KOPT-K1 (cell line): ENCODE data around the gene ZKSCAN8.

ENCODE experiments used
- H3K27ac ChIP-seq: fragments of 200-600 bp; sonication (generic); 2 replicates; pipeline ENCODE4 v1.5.1; 2016; ENCODE audit warnings: antibody characterized with exemption, mild to moderate bottlenecking, low read depth, low read length; ENCODE audit not compliant: poor library complexity, severe bottlenecking
- H3K36me3 ChIP-seq: fragments of 200-600 bp; sonication (generic); 2 replicates; pipeline ENCODE4 v1.5.1; 2017; ENCODE audit warnings: antibody characterized with exemption, mild to moderate bottlenecking, low read length, moderate library complexity; ENCODE audit not compliant: insufficient read depth
- H3K9me3 ChIP-seq: fragments of 200-600 bp; sonication (generic); 2 replicates; pipeline ENCODE4 v1.5.1; 2017; ENCODE audit warnings: antibody characterized with exemption, low read length, mild to moderate bottlenecking; ENCODE audit not compliant: insufficient read depth, poor library complexity, severe bottlenecking

Gene ZKSCAN8

DNA sequence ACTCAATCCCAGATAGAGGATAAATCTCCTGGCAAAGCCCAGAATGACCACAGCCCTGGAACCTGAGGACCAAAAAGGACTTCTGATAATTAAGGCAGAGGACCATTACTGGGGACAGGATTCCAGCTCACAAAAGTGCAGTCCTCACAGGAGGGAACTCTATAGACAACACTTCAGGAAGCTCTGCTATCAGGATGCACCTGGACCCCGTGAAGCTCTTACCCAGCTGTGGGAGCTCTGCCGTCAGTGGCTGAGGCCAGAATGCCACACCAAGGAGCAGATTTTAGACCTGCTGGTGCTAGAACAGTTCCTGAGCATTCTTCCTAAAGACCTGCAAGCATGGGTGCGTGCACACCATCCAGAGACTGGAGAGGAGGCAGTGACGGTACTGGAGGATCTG is 16.3 kb upstream of the ZKSCAN8 start:
- Histone ChIP-seq H3K9me3 (no peaks in the 10 kb centered on the region), H3K36me3 (peaks cover 92% of the 10 kb centered on the region), H3K27ac (no peak overlapping the region)

- Histone ChIP-seq H3K36me3 (peaks cover 47% of the 10 kb centered on the region), H3K27ac (no peak overlapping the region), H3K9me3 (no peaks in the 10 kb centered on the region)
Observed at GRCh38 chr6:28134015-28134414, 7.7 kb upstream of the ZKSCAN8 start.

DNA sequence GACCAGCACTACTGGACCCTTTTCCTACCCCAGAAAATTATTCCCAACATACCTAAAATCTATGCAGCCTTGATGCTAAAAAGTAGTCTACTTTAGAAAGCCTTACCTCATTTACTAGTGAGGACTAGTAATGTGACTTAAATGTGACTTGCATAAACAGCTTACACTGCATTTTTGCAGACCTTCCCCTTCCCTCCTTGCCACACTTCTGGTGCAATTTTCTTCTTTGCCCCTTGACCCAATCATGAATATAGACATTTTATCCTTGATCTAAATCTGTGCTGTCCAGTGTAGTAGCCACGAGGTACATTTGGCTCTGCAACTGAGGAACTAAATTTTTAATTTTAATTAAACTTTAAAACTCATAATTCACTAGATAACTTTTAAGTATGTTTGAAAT is 7.0 kb upstream of the ZKSCAN8 start:
- H3K27ac ChIP-seq, result no peak overlapping the region
- peaks cover 43% of the 10 kb centered on the region for H3K36me3 ChIP-seq
- no peaks in the 10 kb centered on the region for H3K9me3 ChIP-seq

GRCh38 chr6:28135393-28135792 is 6.3 kb upstream of the ZKSCAN8 start:
- Histone ChIP-seq H3K36me3 (peaks cover 36% of the 10 kb centered on the region), H3K27ac (peak overlapping the region; percentile 87), H3K9me3 (no peaks in the 10 kb centered on the region)

DNA sequence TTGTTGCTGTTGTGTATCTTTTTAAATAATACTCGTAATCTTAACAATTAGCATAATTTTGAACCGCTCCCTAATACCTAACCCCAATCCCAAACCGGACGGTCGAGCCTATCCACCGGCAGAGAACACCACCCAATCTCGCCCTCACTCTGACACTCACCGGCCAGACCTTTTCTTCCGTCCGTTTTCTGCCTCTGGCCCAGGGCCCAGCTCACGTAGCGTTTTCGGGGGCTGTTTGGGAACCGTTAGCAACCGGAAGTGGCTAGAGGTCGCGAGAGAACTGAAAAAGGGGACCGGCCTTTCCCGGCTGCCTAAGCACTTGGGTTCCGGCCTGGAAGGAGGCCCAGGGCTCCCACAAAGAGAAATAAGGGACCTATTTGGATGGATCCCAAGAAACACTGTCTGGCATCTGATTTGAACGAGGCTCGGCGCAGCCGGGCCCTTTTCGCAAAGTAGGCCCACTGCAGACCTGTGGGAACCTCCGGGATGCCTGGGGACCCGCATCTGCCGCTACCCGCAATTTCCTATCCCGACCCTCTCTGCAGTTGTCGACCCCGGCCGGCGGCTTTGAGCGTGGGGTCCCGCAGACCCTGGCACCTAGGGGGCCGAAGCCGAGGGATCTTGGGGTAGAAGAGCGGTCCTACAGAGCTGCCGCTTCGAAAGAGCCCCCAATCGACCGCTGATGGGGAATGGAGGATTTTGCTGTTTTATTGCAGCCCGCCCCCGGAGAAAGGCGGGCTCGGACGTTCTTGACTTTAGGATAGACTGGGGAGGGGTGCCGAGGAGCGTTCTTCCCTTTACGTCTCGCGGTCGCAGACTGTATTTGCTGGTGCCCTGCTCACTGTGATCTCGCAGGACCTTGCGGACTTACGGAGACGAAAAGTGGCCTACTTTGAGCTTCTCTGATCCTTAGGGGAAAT is 4.8 kb upstream of the ZKSCAN8 start:
- peak overlapping the region; percentile 87 for H3K27ac ChIP-seq
- peaks cover 27% of the 10 kb centered on the region for H3K36me3 ChIP-seq
- no peaks in the 10 kb centered on the region for H3K9me3 ChIP-seq

GRCh38 chr6:28137505-28137981 is 4.1 kb upstream of the ZKSCAN8 start:
- peaks cover 23% of the 10 kb centered on the region for H3K36me3 ChIP-seq
- peak overlapping the region; percentile 87 for H3K27ac ChIP-seq
- no peaks in the 10 kb centered on the region for H3K9me3 ChIP-seq

GRCh38 chr6:28139860-28140543 is 1.7 kb upstream of the ZKSCAN8 start:
- Histone ChIP-seq H3K36me3 (peaks cover 12% of the 10 kb centered on the region), H3K9me3 (no peaks in the 10 kb centered on the region), H3K27ac (peak overlapping the region; percentile 56)

DNA sequence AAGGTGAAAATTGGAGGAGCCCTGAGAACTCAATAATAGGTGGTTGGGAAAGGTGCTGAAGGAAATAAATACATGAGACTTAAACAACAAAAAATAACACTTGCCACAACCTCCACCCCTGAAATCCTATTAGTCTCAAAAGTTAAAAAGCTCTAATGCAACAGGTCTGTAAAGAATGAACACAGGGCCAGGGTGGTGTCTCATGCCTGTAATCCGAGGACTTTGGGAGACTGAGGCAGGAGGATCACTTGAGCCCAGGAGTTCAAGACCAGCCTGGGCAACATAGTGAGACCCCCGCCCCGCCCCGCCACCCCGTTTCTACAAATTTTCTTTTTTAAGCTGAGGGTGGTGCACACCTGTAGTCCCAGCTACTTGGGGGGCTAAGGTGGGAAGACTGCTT is 1.1 kb upstream of the ZKSCAN8 start:
- peaks cover 17% of the 10 kb centered on the region for H3K36me3 ChIP-seq
- H3K27ac ChIP-seq, result peak overlapping the region; percentile 56

GRCh38 chr6:28142446-28142845 is 763 bp downstream of the ZKSCAN8 start:
- Histone ChIP-seq H3K36me3 (peaks cover 26% of the 10 kb centered on the region), H3K9me3 (no peaks in the 10 kb centered on the region), H3K27ac (peak overlapping the region; percentile 74)

More for the DNA sequence above, 1.1 kb upstream of the ZKSCAN8 start:
- no peaks in the 10 kb centered on the region for H3K9me3 ChIP-seq

- Histone ChIP-seq H3K27ac (no peak overlapping the region), H3K9me3 (no peaks in the 10 kb centered on the region), H3K36me3 (peaks cover 52% of the 10 kb centered on the region)
Observed at GRCh38 chr6:28145231-28145630, 3.5 kb downstream of the ZKSCAN8 start.

DNA sequence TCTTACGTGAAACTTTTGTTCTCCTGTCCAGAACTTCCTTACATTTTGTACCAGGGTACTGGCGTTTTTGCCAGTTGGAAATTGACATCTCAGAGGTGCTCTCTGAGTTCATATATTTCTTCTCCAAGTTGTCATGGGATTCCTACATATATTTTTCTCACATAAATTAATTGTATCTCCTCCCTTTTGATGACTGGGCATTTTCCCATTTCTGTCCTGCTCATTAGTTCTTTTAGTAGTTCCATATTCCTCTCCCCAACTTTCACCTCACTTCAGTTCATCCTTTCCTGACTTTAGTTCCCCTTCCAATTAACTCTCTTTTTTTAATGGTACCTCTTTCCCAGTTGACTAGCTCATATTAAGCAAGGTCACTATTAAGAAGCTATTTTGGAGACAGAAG is 10.8 kb downstream of the ZKSCAN8 start:
- H3K36me3 ChIP-seq, result peaks cover 98% of the 10 kb centered on the region
- H3K9me3 ChIP-seq, result peaks cover 18% of the 10 kb centered on the region
- H3K27ac ChIP-seq, result no peak overlapping the region

GRCh38 chr6:28153546-28153945 is 11.9 kb downstream of the ZKSCAN8 start:
- Histone ChIP-seq H3K27ac (no peak overlapping the region), H3K9me3 (peaks cover 18% of the 10 kb centered on the region), H3K36me3 (peaks cover 95% of the 10 kb centered on the region)

DNA sequence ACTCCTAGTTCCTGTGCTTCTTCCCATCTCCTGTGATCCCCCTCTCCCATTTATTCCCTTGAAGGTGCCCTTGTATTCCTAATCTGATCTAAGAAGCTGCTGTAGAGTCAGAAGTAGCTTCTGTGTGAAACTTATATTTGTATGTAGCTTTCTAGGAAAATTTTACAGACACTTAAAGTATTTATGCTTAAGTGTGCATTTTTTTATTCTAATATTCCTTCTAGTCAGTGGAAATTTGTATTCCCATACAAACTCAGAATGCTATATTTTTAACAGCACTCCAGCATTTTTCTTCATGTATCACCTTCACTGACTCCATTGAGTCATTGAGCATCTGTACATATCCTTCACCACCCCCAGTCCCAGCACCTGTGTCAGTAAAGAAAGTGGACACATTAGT is 12.7 kb downstream of the ZKSCAN8 start:
- Histone ChIP-seq H3K36me3 (peaks cover 95% of the 10 kb centered on the region), H3K27ac (no peak overlapping the region), H3K9me3 (peaks cover 18% of the 10 kb centered on the region)

GRCh38 chr6:28158318-28158717 is 16.6 kb downstream of the ZKSCAN8 start:
- Histone ChIP-seq H3K27ac (no peak overlapping the region), H3K36me3 (peaks cover 61% of the 10 kb centered on the region), H3K9me3 (peaks cover 5% of the 10 kb centered on the region)

DNA sequence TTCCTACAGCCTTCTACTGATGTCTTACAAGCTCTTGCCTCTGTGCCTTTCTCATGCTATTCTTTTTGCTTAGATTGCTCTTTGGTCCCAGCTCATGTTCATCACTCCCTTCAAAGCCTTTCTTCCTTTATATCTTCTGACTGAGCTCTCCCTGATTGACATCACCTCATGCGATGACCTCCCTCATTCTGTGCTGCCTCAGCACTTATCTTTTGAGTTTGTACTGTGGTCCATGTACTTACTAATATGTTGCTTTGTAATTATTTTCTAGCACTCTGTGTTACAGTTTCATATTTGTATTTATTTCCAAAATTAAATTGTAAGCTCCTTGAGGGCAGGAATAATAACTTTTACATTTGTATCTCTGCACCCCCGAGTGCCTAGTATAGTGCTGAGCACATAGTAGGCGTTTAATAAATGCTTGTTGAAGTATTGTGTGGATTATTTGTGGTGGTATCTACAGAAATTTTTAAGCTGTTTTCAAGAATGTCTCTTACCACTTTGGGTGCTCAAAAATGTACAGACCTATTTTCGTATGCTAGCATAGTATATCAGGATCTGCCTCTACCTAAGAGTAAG is 17.4 kb downstream of the ZKSCAN8 start:
- no peaks in the 10 kb centered on the region for H3K9me3 ChIP-seq
- H3K36me3 ChIP-seq, result peaks cover 53% of the 10 kb centered on the region
- no peak overlapping the region for H3K27ac ChIP-seq
